Activated CD8-positive, alpha-beta memory T cell treated with anti-CD3 and anti-CD28 coated beads, Interleukin-2, amount 50 U/mL, for 24 hours (primary cell): ENCODE results near the gene ARID2.

Experiments
- DNase-seq: peaks from one replicate; pipeline ENCODE4 v3.0.0-alpha.2; 2020; ENCODE audit errors: extremely low read depth

The ARID2 gene

DNA sequence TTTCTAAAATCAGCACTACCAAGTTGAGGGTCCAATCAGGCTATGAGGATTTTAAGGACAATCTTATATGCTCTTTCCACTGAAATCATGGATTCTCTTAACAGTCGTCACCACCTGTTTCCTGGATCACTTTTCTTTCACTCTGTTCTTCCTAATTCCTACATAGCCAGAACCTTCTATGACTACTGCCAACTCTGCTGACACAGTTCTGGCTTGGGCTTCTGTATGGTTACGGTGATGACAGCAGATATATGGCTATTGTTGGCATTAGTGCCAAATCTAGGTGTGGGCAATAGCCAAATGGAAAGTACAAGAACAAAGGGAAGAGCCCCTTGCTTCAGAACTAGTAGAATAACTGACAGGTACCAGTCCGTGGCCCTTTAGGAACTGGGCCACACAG, 124.0 kb downstream of the ARID2 start:
- no peak for DNase-seq

- DNase-seq, result no peak
Observed at GRCh38 chr12:45863332-45863731, 133.8 kb downstream of the ARID2 start.

DNA sequence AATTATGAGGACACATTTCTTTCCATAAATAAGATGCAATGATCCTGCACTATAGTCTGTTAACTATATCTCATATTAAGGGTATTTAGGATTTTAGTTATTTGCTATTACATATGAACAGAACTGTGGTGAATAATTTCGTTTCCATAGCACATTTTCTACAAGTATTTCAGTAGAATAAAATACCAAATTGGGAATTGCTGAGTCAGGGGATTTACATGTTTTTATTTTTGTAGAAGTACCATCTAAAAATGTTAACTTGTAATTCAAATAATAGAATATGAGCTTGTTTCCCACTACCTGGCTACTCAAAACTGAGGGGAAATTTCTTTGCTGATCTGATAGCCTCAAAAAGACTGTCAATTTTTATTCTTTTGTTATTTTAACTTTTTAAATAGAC, 136.8 kb downstream of the ARID2 start:
- no peak for DNase-seq

DNA sequence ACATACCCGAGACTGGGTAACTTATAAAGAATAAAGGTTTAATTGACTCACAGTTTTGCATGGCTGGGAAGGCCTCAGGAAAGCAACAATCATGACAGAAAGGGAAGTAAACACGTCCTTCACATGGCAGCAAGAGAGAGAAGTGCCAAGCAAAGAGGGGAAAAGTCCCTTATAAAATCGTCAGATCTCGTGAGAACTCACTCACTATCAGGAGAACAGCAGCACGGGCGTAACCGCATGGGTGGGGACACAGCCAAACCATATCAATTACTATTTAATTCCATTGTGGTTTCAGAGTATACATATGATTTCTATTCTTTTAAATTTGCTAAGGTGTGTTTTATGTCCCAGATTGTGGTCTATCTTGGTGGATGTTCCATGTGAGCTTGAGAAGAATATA, 142.9 kb downstream of the ARID2 start:
- no peak for DNase-seq

DNA sequence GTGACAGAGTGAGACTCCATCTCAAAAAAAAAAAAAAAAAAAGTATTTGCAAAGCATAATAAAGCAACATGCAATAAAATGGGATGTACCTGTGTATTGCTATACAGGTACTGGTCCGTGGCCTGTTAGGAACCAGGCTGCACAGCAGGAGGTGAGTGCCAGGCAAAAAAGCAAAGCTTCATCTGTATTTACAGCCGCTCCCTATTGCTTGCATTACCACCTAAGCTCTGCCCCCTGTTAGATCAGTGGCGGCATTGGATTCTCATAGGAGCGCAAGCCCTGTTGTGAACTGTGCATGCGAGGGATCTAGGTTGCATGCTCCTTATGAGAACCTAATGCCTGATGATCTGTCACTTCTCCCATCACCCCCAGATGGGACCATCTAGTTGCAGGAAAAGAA, 147.6 kb downstream of the ARID2 start:
- no peak for DNase-seq

GRCh38 chr12:45878630-45879255, 149.2 kb downstream of the ARID2 start:
- DNase-seq, result no peak

- no peak for DNase-seq
Observed at GRCh38 chr12:45879363-45879895, 149.9 kb downstream of the ARID2 start.

DNA sequence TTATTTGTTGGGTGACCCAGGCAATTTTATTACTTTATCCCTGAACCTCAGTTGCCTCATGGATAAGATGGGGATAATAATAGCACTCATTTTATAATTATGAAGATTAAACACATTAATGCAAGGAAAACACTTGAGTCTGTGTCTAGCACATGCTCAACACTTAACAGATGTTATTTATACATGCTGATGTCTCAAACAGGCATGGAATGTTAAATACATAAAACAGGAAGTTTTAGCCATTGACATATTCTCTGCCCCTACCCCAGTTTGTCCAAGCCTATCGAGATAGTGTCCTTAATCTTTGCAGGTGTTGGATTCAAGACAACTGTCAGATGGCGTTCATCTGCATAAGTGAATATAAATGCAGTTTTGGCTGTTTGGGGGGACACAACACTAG, 151.0 kb downstream of the ARID2 start:
- DNase-seq, result no peak

- no peak for DNase-seq
Observed at GRCh38 chr12:45883187-45883586, 153.7 kb downstream of the ARID2 start.

GRCh38 chr12:45886685-45887084, 157.2 kb downstream of the ARID2 start:
- no peak for DNase-seq

- DNase-seq, result no peak
Observed at GRCh38 chr12:45887544-45887943, 158.0 kb downstream of the ARID2 start.

DNA sequence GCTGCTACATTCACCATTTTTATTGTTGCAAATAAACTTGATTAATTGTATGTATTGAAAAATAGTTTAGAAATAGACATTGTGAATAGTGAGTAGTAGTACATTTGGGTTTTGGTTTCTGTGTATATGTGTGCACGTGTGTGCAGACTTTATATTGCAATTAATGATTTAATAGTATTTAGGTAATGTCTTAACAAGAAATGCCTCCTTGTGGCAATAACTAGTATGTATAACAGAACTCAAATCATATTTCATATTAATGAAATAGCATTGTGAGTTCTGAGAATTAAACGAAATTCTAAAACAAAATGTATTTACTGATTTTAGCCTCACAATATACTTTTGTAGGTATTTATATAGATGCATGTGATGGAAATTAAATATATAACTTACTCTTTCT, 160.8 kb downstream of the ARID2 start:
- DNase-seq, result no peak

DNA sequence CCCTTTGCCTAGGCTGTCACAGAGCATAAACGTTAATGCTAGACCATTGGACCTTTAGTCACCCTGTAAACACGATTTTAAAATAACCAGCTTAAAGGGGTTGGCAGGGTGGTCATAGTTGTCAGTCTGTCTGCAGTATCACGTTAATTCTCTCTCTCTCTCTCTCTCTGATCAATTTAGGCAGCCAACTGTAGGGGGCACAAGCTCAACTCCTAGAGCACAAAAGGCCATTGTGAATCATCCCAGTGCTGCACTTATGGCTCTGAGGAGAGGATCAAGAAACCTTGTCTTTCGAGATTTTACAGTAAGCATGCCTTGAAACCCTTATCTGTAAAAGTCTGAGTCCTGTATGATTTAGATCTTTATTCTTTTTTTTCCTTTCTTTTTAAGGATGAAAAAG, 163.7 kb downstream of the ARID2 start:
- DNase-seq, result no peak

DNA sequence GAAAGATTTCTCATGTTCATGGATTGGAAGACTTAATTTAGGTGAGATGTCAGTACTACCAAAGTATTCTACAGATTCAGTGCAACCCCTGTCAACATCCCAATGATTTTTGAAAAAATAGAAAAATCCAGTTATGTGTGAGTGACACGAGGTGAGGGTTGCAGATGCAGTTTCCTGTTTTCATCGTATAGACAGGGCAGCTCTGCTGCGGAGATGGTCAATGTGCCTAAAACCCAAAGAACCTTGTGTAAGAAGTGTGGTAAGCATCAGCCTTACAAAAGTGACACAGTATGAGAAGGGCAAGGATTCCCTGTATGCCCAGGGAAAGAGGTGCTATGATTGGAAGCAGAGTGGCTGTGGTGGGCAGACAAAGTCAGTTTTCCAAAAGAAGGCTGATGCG, 166.5 kb downstream of the ARID2 start:
- no peak for DNase-seq

DNA sequence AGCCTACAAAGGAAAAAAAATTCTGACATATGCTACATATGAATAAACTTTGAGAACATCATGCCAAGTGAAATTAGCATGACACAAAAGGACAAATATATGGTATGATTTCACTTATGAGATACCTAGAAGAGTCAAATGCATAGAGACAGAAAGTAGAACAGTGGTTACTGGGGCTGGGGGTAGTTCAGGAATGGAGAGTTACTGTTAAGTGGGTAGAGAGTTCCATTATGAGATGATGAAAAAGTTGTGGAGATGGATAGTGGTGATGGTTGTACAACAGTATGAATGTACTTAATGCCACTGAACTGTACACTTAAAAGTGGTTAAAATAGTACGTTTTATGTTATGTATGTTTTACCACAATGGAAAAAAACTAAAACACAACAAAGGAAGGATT, 168.6 kb downstream of the ARID2 start:
- DNase-seq, result no peak

DNA sequence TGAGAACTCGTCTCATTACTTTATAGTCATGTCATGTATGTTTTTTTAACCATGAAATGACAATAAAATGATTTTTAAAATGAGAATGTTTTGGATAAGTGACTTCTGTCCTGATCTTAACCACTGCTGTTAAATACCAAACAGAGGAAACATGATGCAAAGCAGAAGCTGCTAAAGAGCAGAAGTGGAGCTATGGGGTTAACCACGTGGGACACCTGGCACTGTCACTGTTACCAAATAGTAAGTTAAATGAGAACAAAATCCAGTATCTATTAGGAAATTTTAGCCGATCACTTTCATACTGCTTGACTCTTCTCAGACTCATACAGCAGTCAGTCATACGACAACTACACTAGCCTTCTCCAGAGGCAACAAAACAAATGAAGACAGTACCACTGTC, 178.4 kb downstream of the ARID2 start:
- DNase-seq, result no peak

- no peak for DNase-seq
Observed at GRCh38 chr12:45909041-45909713, 179.7 kb downstream of the ARID2 start.

DNA sequence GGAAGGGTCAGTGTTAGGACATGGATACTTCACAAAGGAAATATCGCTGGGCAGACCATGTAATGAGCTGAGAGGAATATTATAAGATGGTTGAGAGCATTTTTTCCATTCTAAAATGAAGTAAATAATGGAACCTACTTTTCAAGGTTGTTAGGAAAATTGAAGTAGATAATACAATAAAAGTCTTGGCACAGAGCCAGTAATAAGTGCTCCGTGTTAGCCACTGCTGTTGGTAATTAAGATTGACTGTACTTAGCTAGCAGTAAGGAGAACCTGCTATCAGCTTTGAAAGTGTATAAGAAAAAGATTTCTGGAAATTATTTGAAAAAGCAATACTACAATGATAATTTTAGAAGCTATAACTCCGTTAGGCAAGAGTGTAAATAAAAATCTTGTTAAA, 183.3 kb downstream of the ARID2 start:
- DNase-seq, result no peak

DNA sequence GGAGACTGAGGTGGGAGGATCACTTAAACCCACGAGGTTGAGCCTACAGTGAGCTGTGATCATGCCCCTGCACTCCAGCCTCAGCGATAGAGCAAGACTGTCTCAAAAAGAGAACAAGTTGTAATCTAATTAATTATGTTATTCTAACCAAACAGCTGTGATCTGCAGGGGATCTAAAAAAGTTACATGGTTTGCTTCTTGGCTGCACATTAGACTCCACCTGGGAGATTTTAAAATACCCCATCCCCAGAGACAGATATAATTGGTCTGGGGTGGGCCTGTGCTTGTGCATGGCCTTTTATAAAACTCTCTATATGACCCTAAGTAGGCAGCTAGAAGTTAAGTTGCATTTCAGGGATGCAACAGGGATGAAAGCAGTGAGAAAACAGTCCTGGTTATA, 184.1 kb downstream of the ARID2 start:
- DNase-seq, result no peak

DNA sequence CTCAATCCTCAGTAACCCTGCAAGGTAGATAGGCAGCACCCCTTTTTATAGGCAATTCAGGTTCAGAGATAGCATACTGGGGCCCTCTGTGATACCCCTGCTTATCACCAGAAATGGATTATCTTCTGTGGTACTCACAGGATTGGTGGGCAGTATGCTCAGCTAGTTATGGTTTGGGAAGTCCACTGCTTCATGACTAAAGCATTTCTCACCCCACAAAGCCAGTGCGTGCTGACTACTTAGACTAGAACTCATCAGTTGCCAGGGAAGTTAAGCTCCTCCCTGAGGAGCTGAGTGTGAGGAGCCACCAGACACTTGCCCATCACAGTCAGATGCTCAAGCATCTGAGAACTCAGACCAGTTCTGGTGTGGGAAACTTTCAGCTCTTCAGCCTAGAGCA, 184.6 kb downstream of the ARID2 start:
- no peak for DNase-seq

GRCh38 chr12:45915405-45915804, 185.9 kb downstream of the ARID2 start:
- no peak for DNase-seq

GRCh38 chr12:45918818-45919217, 189.3 kb downstream of the ARID2 start:
- DNase-seq, result no peak

GRCh38 chr12:45928309-45928708, 198.8 kb downstream of the ARID2 start:
- DNase-seq, result no peak

GRCh38 chr12:45930369-45930768, 200.9 kb downstream of the ARID2 start:
- DNase-seq, result no peak
